Breast epithelium (tissue), 3 donors: Measurements from ENCODE around the gene SLC25A28.

Source experiments
- CTCF ChIP-seq, 3 donors: fragments of 450-650 bp; IDR thresholded peaks; one replicate each; pipeline ENCODE4 v1.5.1; 2016 to 2017; ENCODE audit warnings: antibody characterized with exemption in 3 of 3, mild to moderate bottlenecking in 3 of 3, moderate library complexity in 3 of 3
- POLR2A ChIP-seq: fragments of 450-650 bp; IDR thresholded peaks from one replicate; pipeline ENCODE4 v1.6.1; 2016; ENCODE audit warnings: antibody characterized with exemption, mild to moderate bottlenecking, moderate library complexity

GRCh38 chr10:99571816-99572215 is 48.4 kb downstream of the SLC25A28 start:
- TF ChIP-seq CTCF (IDR thresholded peaks at IDR 0.05) (no peak), POLR2A (no peak)
